Colonic mucosa (tissue), 4 donors: ENCODE results near the gene COL4A6. TPM values are rescaled to one million over a fixed set of nuclear protein-coding genes. Genes with fewer than 3 reads are reported as not detected.

Experiments used
- DNase-seq: peaks from one replicate; pipeline ENCODE4 v3.0.0-alpha.2; 2020
- H3K27ac ChIP-seq: fragments of 200-600 bp; one replicate; pipeline ENCODE4 v1.8.0; 2021
- H3K27me3 ChIP-seq: fragments of 200-600 bp; one replicate; pipeline ENCODE4 v1.8.0; 2021
- H3K36me3 ChIP-seq: fragments of 200-600 bp; one replicate; pipeline ENCODE4 v1.8.0; 2021
- H3K4me1 ChIP-seq: fragments of 200-600 bp; one replicate; pipeline ENCODE4 v1.8.0; 2021; ENCODE audit warnings: mild to moderate bottlenecking
- H3K4me3 ChIP-seq: fragments of 200-600 bp; one replicate; pipeline ENCODE4 v1.8.0; 2021
- H3K9ac ChIP-seq, 2 donors: one replicate each; pipeline ENCODE4 v1.7.0; 2013; ENCODE audit warnings: control low read depth in 2 of 2, low read depth in 2 of 2, low read length in 2 of 2
- H3K9me3 ChIP-seq: fragments of 200-600 bp; one replicate; pipeline ENCODE4 v1.8.0; 2021
- CTCF ChIP-seq: fragments of 200-600 bp; IDR thresholded peaks from one replicate; pipeline ENCODE4 v1.8.0; 2022; ENCODE audit warnings: antibody characterized with exemption, mild to moderate bottlenecking
- intact Hi-C: fragments of 100-400 bp; cut with DNase I; formaldehyde crosslinking; loops from one replicate; pipeline ENCODE4 v1.14.1; 2022
- total RNA-seq, 2 donors: library from RNA; stranded (reverse); fragmentation: NEBNext Ultra II Directional in 1 of 2; extraction: Animal tissue kit (Norgen Biotek cat#: 25700) in 1 of 2; gene quantifications; one replicate each; pipeline ENCODE4 v1.2.1, GENCODE V29; 2021
- donor health status: healthy.
- donor health status: DM: no; HTN: no; CAD: no.
- donor health status: DM: no; HTN: no; CAD: no.

The COL4A6 gene
- total RNA-seq, 2 donors from 2014 or later, result 1.1 to 1.8 TPM

- TF ChIP-seq CTCF, result no peak
- Histone ChIP-seq H3K4me1 (no peaks in the 10 kb centered on the region), H3K9ac (no peak overlapping the region), H3K27ac (no peak overlapping the region), H3K9me3 (no peaks in the 10 kb centered on the region), H3K36me3 (no peaks in the 10 kb centered on the region), H3K4me3 (no peak overlapping the region), H3K27me3 (no peaks in the 10 kb centered on the region)
- DNase-seq, result no peak
- intact Hi-C loops, result no loop called here
Measured at GRCh38 chrX:108420481-108420880, 17.7 kb downstream of the COL4A6 start.

GRCh38 chrX:108419401-108419800 is 18.8 kb downstream of the COL4A6 start:
- Histone ChIP-seq H3K27me3 (no peaks in the 10 kb centered on the region), H3K9me3 (no peaks in the 10 kb centered on the region), H3K9ac (no peak overlapping the region), H3K36me3 (no peaks in the 10 kb centered on the region), H3K4me1 (no peaks in the 10 kb centered on the region), H3K4me3 (no peak overlapping the region), H3K27ac (no peak overlapping the region)
- intact Hi-C loops, result no loop called here
- TF ChIP-seq CTCF, result no peak
- no peak for DNase-seq

- no peak for TF ChIP-seq CTCF
Measured at GRCh38 chrX:108417257-108417656, 21.0 kb downstream of the COL4A6 start.

GRCh38 chrX:108415891-108416290 is 22.3 kb downstream of the COL4A6 start:
- H3K9me3 ChIP-seq, result no peaks in the 10 kb centered on the region
- intact Hi-C loops, result no loop called here
- no peaks in the 10 kb centered on the region for H3K4me1 ChIP-seq
- H3K9ac ChIP-seq, result no peak overlapping the region
- H3K27ac ChIP-seq, result no peak overlapping the region
- H3K27me3 ChIP-seq, result no peaks in the 10 kb centered on the region
- H3K36me3 ChIP-seq, result no peaks in the 10 kb centered on the region
- TF ChIP-seq CTCF, result no peak
- DNase-seq, result no peak
- no peak overlapping the region for H3K4me3 ChIP-seq

More at GRCh38 chrX:108417257-108417656, 21.0 kb downstream of the COL4A6 start:
- DNase-seq, result no peak
- no peaks in the 10 kb centered on the region for H3K27me3 ChIP-seq
- intact Hi-C loops, result no loop called here
- H3K4me3 ChIP-seq, result no peak overlapping the region
- H3K9ac ChIP-seq, result no peak overlapping the region
- H3K27ac ChIP-seq, result no peak overlapping the region
- H3K36me3 ChIP-seq, result no peaks in the 10 kb centered on the region
- no peaks in the 10 kb centered on the region for H3K4me1 ChIP-seq
- H3K9me3 ChIP-seq, result no peaks in the 10 kb centered on the region

GRCh38 chrX:108415146-108415545 is 23.1 kb downstream of the COL4A6 start:
- DNase-seq, result no peak
- intact Hi-C loops, result no loop called here

More at GRCh38 chrX:108415146-108415545, 23.1 kb downstream of the COL4A6 start:
- Histone ChIP-seq H3K9me3 (no peaks in the 10 kb centered on the region), H3K27ac (no peak overlapping the region), H3K4me3 (no peak overlapping the region), H3K36me3 (no peaks in the 10 kb centered on the region), H3K27me3 (no peaks in the 10 kb centered on the region), H3K4me1 (no peaks in the 10 kb centered on the region), H3K9ac (no peak overlapping the region)
- TF ChIP-seq CTCF, result no peak
